OCI-LY7 (cell line): Measurements from ENCODE around the gene SLC9A2. TPM values are rescaled to one million over a fixed set of nuclear protein-coding genes. Genes with fewer than 3 reads are reported as not detected.

Experiments
- BruUV-seq: library from RNA; stranded (reverse); fragments of 400-500 nt; replicated peaks from 2 replicates; lab custom pipeline; 2021; lab: Mats Ljungman, UMichigan
- CTCF ChIA-PET: fragments of 300-600 bp; sonication (Branson Sonifier 250); formaldehyde crosslinking; loops from one replicate; lab custom pipeline; 2022; ENCODE audit warnings: antibody characterized with exemption; ENCODE audit not compliant: unreplicated experiment; lab: Charles Lee
- POLR2A ChIA-PET: fragments of 300-600 bp; sonication (Branson Sonifier 250); formaldehyde crosslinking; loops from one replicate; lab custom pipeline; 2022; ENCODE audit warnings: antibody characterized with exemption; lab: Charles Lee
- DNase-seq: peaks from one replicate; pipeline ENCODE4 v3.0.0-alpha.2; 2015; ENCODE audit warnings: low spot score
- H2AFZ ChIP-seq: fragments of 200-600 bp; sonication (generic), shearing (Covaris generic); 2 replicates; pipeline ENCODE4 v1.6.1; 2014; ENCODE audit warnings: mild to moderate bottlenecking, antibody characterized with exemption, low read length, moderate library complexity
- H3K27ac ChIP-seq: fragments of 200-600 bp; sonication (generic); 2 replicates; pipeline ENCODE4 v1.5.1; 2014; ENCODE audit warnings: mixed run types, low read depth, mild to moderate bottlenecking, moderate library complexity, low read length, inconsistent platforms; ENCODE audit not compliant: poor library complexity, severe bottlenecking
- H3K36me3 ChIP-seq: fragments of 200-600 bp; sonication (generic); 2 replicates; pipeline ENCODE4 v1.6.1; 2014; ENCODE audit warnings: mild to moderate bottlenecking, antibody characterized with exemption, low read length, moderate library complexity, mixed read lengths; ENCODE audit not compliant: insufficient read depth
- H3K4me1 ChIP-seq: fragments of 200-600 bp; sonication (generic); 2 replicates; pipeline ENCODE4 v1.5.1; 2014; ENCODE audit warnings: mild to moderate bottlenecking, low read length; ENCODE audit not compliant: insufficient read depth, poor library complexity, severe bottlenecking
- H3K4me2 ChIP-seq: fragments of 200-600 bp; sonication (generic); 2 replicates; pipeline ENCODE4 v1.6.1; 2014; ENCODE audit warnings: mild to moderate bottlenecking, low read length
- H3K4me3 ChIP-seq: fragments of 200-600 bp; sonication (generic); 2 replicates; pipeline ENCODE4 v1.5.1; 2014; ENCODE audit warnings: mild to moderate bottlenecking, low read depth, low read length; ENCODE audit not compliant: poor library complexity, severe bottlenecking
- H3K79me2 ChIP-seq: fragments of 200-600 bp; sonication (generic); 2 replicates; pipeline ENCODE4 v1.6.1; 2016; ENCODE audit warnings: low read depth, mild to moderate bottlenecking, low read length, moderate library complexity, mixed read lengths; ENCODE audit not compliant: insufficient read depth
- H3K9me2 ChIP-seq: fragments of 200-600 bp; sonication (generic); 2 replicates; pipeline ENCODE4 v1.6.1; 2016; ENCODE audit warnings: mild to moderate bottlenecking, low read length, mixed read lengths; ENCODE audit not compliant: insufficient read depth
- H3K9me3 ChIP-seq: fragments of 200-600 bp; sonication (generic); 2 replicates; pipeline ENCODE4 v1.6.1; 2014; ENCODE audit warnings: mild to moderate bottlenecking, mixed run types, low read length, mixed read lengths
- H4K20me1 ChIP-seq: fragments of 200-600 bp; sonication (generic); 2 replicates; pipeline ENCODE4 v1.6.1; 2014; ENCODE audit warnings: mild to moderate bottlenecking, antibody characterized with exemption, low read length, moderate library complexity, mixed read lengths; ENCODE audit not compliant: insufficient read depth
- CTCF ChIP-seq: fragments of 200-600 bp; sonication (generic); conservative IDR thresholded peaks from 2 replicates; pipeline ENCODE4 v1.5.1; 2014; ENCODE audit warnings: mild to moderate bottlenecking, antibody characterized with exemption, low read length, moderate library complexity, mixed read lengths
- EZH2phosphoT487 ChIP-seq: fragments of 200-600 bp; sonication (generic); IDR thresholded peaks from 2 replicates; pipeline ENCODE4 v1.6.1; 2018; ENCODE audit warnings: low read depth, borderline replicate concordance, mild to moderate bottlenecking, mixed run types, antibody characterized with exemption, low read length, moderate library complexity, mixed read lengths
- intact Hi-C: fragments of 100-400 bp; cut with micrococcal nuclease; formaldehyde crosslinking; loops from one replicate; pipeline ENCODE4 v1.10.0; 2022; ENCODE audit not compliant: unreplicated experiment
- total RNA-seq, 2 experiments: library from RNA; depleted of rRNA in 1 of 2; stranded (reverse); fragments of >200 nt in 1 of 2; shearing (Covaris generic) in 1 of 2; gene quantifications; 2 replicates each; pipeline ENCODE4 v1.2.3, GENCODE V29; 2014 to 2022

Gene SLC9A2
- total RNA-seq, 2 experiments from 2014 or later, result not detected

GRCh38 chr2:102717308-102718018 lies 98.1 kb downstream of the SLC9A2 start:
- no peak for TF ChIP-seq EZH2phosphoT487
- Histone ChIP-seq H3K4me1 (no peaks in the 10 kb centered on the region), H3K9me2 (no peaks in the 10 kb centered on the region), H2AFZ (no peak overlapping the region), H3K27ac (no peak overlapping the region), H3K9me3 (no peaks in the 10 kb centered on the region), H3K36me3 (peaks cover 30% of the 10 kb centered on the region), H3K79me2 (no peaks in the 10 kb centered on the region), H3K4me3 (no peak overlapping the region), H3K4me2 (no peak overlapping the region), H4K20me1 (no peaks in the 10 kb centered on the region)
- no peak for DNase-seq
- CTCF ChIA-PET, result no interaction called here
- POLR2A ChIA-PET, result no interaction called here
- intact Hi-C loops, result no loop called here
- no TSS peak for BruUV-seq

GRCh38 chr2:102718387-102719316 lies 99.3 kb downstream of the SLC9A2 start:
- TF ChIP-seq EZH2phosphoT487 (no peak), CTCF (no peak)
- ChIA-PET POLR2A (no interaction called here), CTCF (no interaction called here)
- intact Hi-C loops, result no loop called here
- H3K4me3 ChIP-seq, result no peak overlapping the region
- H4K20me1 ChIP-seq, result no peaks in the 10 kb centered on the region
- H3K9me2 ChIP-seq, result no peaks in the 10 kb centered on the region
- H3K9me3 ChIP-seq, result no peaks in the 10 kb centered on the region
- no peak overlapping the region for H2AFZ ChIP-seq
- H3K4me2 ChIP-seq, result no peak overlapping the region
- no peak overlapping the region for H3K27ac ChIP-seq
- H3K79me2 ChIP-seq, result no peaks in the 10 kb centered on the region
- no peak for DNase-seq
- BruUV-seq, result no TSS peak
- peaks cover 40% of the 10 kb centered on the region for H3K36me3 ChIP-seq
- H3K4me1 ChIP-seq, result no peaks in the 10 kb centered on the region

- Histone ChIP-seq H3K9me3 (no peaks in the 10 kb centered on the region), H3K9me2 (no peaks in the 10 kb centered on the region), H3K4me1 (no peaks in the 10 kb centered on the region), H2AFZ (no peak overlapping the region), H3K4me3 (no peak overlapping the region), H3K36me3 (peaks cover 53% of the 10 kb centered on the region), H3K4me2 (no peak overlapping the region), H4K20me1 (no peaks in the 10 kb centered on the region), H3K79me2 (no peaks in the 10 kb centered on the region), H3K27ac (no peak overlapping the region)
- TF ChIP-seq CTCF, result no peak
- no TSS peak for BruUV-seq
- intact Hi-C loops, result no loop called here
- ChIA-PET POLR2A (interaction anchor here (1.2 kb wide), 1 partner anchor 13 kb away, joined by 5 read pairs; a partner anchor contains a TSS), CTCF (no interaction called here)
- DNase-seq, result no peak
Measured at GRCh38 chr2:102724016-102724490, 104.7 kb downstream of the SLC9A2 start.
